ENCODE data around the gene NTN5.
A peak's percentile ranks its signal among the peaks of the same experiment; 100 is the strongest.

DNA sequence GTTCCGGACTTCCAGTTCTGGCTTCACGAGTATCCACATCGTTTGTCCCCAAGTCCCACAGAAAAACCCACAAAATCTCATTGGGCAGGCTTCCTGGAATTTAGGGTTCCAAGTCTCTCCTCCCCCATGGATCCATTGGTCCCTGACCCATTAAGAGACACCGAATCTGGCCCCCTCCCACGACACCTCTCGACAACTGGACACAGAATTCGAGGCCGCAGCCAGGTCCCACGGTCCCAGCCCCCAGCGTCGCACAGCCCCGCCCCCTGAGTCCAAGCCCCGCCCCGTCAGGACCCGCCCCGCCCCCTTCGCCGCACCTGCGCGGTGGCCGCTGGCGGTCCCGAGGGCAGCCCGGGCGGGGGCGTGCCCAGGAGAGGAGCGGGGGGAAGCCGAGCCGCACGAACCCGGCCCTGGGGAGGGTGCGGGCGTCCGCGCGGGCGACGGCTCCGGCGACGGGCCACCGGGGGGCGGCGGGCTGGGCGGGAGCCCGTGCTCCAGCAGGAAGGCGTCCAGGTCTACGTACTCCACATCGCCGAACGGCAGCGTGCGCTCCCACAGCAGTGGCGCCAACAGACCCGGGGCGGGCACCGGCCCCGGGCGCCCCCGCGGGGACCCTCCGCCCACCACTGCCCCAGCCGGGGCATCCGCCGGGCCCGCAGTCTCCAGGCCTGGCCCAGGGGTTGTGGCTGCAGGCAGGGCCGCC lies 37.4 kb downstream of the NTN5 start:
- peak; percentile 22; the same call in 1 of the 2 replicates for TF ChIP-seq POLR2AphosphoS5 (IDR thresholded peaks at IDR 0.05; ENCODE audit: low read depth, low read length)
- no peak for TF ChIP-seq SIN3A (IDR thresholded peaks at IDR 0.05; ENCODE audit: borderline replicate concordance, insufficient read depth, low read length)
- TF ChIP-seq, protein P1, sequence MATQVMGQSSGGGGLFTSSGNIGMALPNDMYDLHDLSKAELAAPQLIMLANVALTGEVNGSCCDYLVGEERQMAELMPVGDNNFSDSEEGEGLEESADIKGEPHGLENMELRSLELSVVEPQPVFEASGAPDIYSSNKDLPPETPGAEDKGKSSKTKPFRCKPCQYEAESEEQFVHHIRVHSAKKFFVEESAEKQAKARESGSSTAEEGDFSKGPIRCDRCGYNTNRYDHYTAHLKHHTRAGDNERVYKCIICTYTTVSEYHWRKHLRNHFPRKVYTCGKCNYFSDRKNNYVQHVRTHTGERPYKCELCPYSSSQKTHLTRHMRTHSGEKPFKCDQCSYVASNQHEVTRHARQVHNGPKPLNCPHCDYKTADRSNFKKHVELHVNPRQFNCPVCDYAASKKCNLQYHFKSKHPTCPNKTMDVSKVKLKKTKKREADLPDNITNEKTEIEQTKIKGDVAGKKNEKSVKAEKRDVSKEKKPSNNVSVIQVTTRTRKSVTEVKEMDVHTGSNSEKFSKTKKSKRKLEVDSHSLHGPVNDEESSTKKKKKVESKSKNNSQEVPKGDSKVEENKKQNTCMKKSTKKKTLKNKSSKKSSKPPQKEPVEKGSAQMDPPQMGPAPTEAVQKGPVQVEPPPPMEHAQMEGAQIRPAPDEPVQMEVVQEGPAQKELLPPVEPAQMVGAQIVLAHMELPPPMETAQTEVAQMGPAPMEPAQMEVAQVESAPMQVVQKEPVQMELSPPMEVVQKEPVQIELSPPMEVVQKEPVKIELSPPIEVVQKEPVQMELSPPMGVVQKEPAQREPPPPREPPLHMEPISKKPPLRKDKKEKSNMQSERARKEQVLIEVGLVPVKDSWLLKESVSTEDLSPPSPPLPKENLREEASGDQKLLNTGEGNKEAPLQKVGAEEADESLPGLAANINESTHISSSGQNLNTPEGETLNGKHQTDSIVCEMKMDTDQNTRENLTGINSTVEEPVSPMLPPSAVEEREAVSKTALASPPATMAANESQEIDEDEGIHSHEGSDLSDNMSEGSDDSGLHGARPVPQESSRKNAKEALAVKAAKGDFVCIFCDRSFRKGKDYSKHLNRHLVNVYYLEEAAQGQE (IDR thresholded peaks at IDR 0.05; ENCODE audit: insufficient read depth in 1 of 2, low read depth in 2 of 2, low read length in 2 of 2), result no peak
